Neutrophil (primary cell): ENCODE data around the gene USB1.

Experiments
- H3K27ac ChIP-seq: fragments of 200-600 bp; sonication (generic); 2 replicates; pipeline ENCODE4 v1.5.1; 2016; ENCODE audit warnings: mild to moderate bottlenecking, moderate library complexity
- H3K27me3 ChIP-seq: fragments of 200-600 bp; sonication (generic); 2 replicates; pipeline ENCODE4 v1.6.0; 2016; ENCODE audit warnings: mild to moderate bottlenecking
- H3K36me3 ChIP-seq: fragments of 200-600 bp; sonication (generic); 2 replicates; pipeline ENCODE4 v1.5.1; 2017
- H3K4me1 ChIP-seq, 2 experiments: fragments of 200-600 bp in 1 of 2; sonication (generic) in 1 of 2; 1 replicate in 1 of 2; 2 replicates in 1 of 2; pipeline versions ENCODE4 v1.5.1 to v1.6.1; 2013 to 2016; ENCODE audit warnings: low read depth in 1 of 2, low read length in 1 of 2, mild to moderate bottlenecking in 1 of 2, moderate library complexity in 1 of 2; ENCODE audit not compliant: control insufficient read depth in 1 of 2, insufficient read depth in 1 of 2
- H3K4me3 ChIP-seq, 2 experiments: fragments of 200-600 bp in 1 of 2; sonication (generic) in 1 of 2; 1 replicate in 1 of 2; 2 replicates in 1 of 2; pipeline ENCODE4 v1.5.1; 2013 to 2016; ENCODE audit warnings: low read depth in 1 of 2, low read length in 1 of 2, mild to moderate bottlenecking in 1 of 2, moderate library complexity in 1 of 2
- H3K9me3 ChIP-seq: fragments of 200-600 bp; sonication (generic); 2 replicates; pipeline ENCODE4 v1.5.1; 2016
- TF ChIP-seq, protein P1 (sequence below): fragments of 200-600 bp; sonication (generic); IDR thresholded peaks from 2 replicates; pipeline ENCODE4 v1.5.1; 2016; ENCODE audit warnings: antibody characterized with exemption

USB1 gene

DNA sequence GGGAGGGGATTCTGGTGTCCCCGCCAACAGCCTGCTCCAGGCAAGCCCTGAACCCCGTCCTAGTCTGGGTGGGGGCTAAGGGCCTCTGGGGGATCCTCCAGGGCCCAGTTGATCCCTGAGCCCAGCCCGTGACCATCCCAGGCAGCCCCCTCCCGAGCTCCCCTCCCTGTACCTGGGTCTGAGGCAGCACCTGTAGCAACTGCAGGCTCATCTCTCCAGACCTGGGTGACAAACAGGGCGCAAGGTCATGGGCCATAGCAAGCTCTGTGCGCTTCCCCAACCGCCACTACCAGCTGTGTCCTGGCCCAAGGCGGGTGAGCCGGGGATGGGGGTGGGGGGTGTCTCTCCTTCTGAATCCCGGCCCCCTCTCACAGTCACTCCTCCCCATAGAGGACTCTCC lies 40.9 kb upstream of the USB1 start:
- no peaks in the 10 kb centered on the region for H3K36me3 ChIP-seq
- no peaks in the 10 kb centered on the region for H3K4me1 ChIP-seq
- TF ChIP-seq, protein P1, sequence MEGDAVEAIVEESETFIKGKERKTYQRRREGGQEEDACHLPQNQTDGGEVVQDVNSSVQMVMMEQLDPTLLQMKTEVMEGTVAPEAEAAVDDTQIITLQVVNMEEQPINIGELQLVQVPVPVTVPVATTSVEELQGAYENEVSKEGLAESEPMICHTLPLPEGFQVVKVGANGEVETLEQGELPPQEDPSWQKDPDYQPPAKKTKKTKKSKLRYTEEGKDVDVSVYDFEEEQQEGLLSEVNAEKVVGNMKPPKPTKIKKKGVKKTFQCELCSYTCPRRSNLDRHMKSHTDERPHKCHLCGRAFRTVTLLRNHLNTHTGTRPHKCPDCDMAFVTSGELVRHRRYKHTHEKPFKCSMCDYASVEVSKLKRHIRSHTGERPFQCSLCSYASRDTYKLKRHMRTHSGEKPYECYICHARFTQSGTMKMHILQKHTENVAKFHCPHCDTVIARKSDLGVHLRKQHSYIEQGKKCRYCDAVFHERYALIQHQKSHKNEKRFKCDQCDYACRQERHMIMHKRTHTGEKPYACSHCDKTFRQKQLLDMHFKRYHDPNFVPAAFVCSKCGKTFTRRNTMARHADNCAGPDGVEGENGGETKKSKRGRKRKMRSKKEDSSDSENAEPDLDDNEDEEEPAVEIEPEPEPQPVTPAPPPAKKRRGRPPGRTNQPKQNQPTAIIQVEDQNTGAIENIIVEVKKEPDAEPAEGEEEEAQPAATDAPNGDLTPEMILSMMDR: no peak
- no peaks in the 10 kb centered on the region for H3K9me3 ChIP-seq
- H3K4me3 ChIP-seq: no peak overlapping the region
- H3K27ac ChIP-seq: no peak overlapping the region
- no peaks in the 10 kb centered on the region for H3K27me3 ChIP-seq

- H3K4me1 ChIP-seq: no peaks in the 10 kb centered on the region
- no peak overlapping the region for H3K27ac ChIP-seq
- no peaks in the 10 kb centered on the region for H3K36me3 ChIP-seq
- H3K27me3 ChIP-seq: no peaks in the 10 kb centered on the region
- no peaks in the 10 kb centered on the region for H3K9me3 ChIP-seq
- H3K4me3 ChIP-seq: no peak overlapping the region
- TF ChIP-seq, protein P1: no peak
Observed at GRCh38 chr16:57960826-57961472, 40.3 kb upstream of the USB1 start.

- no peaks in the 10 kb centered on the region for H3K4me1 ChIP-seq
- H3K4me3 ChIP-seq: no peak overlapping the region
- TF ChIP-seq, protein P1: no peak
- no peaks in the 10 kb centered on the region for H3K9me3 ChIP-seq
- H3K27me3 ChIP-seq: no peaks in the 10 kb centered on the region
- H3K27ac ChIP-seq: no peak overlapping the region
- no peaks in the 10 kb centered on the region for H3K36me3 ChIP-seq
Observed at GRCh38 chr16:57961538-57961937, 39.7 kb upstream of the USB1 start.

DNA sequence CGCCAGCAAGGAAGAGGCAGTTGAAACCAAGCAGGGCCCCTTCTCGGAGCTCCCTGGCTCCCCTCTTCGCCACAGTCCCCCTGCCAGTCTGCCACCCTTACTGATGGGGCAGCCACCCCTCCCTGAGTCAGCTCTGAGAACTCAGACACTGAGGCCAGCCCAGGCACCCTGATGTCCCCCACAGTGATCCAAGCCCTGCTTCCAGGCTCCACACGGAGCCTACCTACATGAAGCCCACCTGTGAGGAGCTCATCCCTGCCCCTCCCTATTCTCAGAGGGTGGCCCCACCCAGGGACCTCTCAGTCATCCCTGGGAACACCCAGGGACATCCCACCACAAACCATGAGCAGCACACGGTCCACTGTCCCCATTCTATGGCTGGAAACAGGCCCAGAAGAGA lies 39.2 kb upstream of the USB1 start:
- no peaks in the 10 kb centered on the region for H3K9me3 ChIP-seq

GRCh38 chr16:57962756-57963155 lies 38.5 kb upstream of the USB1 start:
- H3K36me3 ChIP-seq: no peaks in the 10 kb centered on the region
- no peaks in the 10 kb centered on the region for H3K4me1 ChIP-seq
- H3K9me3 ChIP-seq: no peaks in the 10 kb centered on the region
- H3K4me3 ChIP-seq: no peak overlapping the region
- H3K27ac ChIP-seq: no peak overlapping the region
- no peaks in the 10 kb centered on the region for H3K27me3 ChIP-seq
- TF ChIP-seq, protein P1: no peak

More for the DNA sequence above, 39.2 kb upstream of the USB1 start:
- Histone ChIP-seq H3K27me3 (no peaks in the 10 kb centered on the region), H3K36me3 (no peaks in the 10 kb centered on the region), H3K4me1 (no peaks in the 10 kb centered on the region), H3K4me3 (no peak overlapping the region), H3K27ac (no peak overlapping the region)
- TF ChIP-seq, protein P1: no peak
